H1 (cell line): ENCODE measurements around the gene PRDM15. TPM values are rescaled to one million over a fixed set of nuclear protein-coding genes. Genes with fewer than 3 reads are reported as not detected.

Experiments
- SP2 ChIP-seq: IDR thresholded peaks from 2 replicates; pipeline ENCODE4 v1.6.1; 2012; ENCODE audit warnings: mild to moderate bottlenecking, low read length, inconsistent platforms
- SRF ChIP-seq: IDR thresholded peaks from 2 replicates; pipeline ENCODE4 v1.6.1; 2011; ENCODE audit warnings: mild to moderate bottlenecking, low read depth, low read length, moderate library complexity
- TAF1 ChIP-seq: IDR thresholded peaks from 2 replicates; pipeline ENCODE4 v1.6.1; 2011; ENCODE audit warnings: mild to moderate bottlenecking, low read depth, low read length
- polyA plus RNA-seq, 7 experiments: library from polyadenylated mRNA; depleted of rRNA in 3 of 7; stranded (reverse) in 5 of 7; unstranded in 2 of 7; fragments of >200 nt in 5 of 7; fragments of 200-250 nt in 2 of 7; gene quantifications; 1 replicate in 5 of 7; 2 replicates in 1 of 7; 4 replicates in 1 of 7; pipeline versions ENCODE4 v1.2.1 to v1.2.3, GENCODE V29; 2011 to 2013; ENCODE audit warnings: missing spikeins in 2 of 7, mixed read lengths in 2 of 7
- total RNA-seq: library from RNA; stranded (reverse); fragmentation: NEBNext Ultra II Directional; extraction: Animal tissue kit (Norgen Biotek cat#: 25700); gene quantifications from 2 replicates; pipeline ENCODE4 v1.2.1, GENCODE V29; 2021

Gene PRDM15
- total and polyA plus RNA-seq, 2 of the 8 experiments (the other 6 are each of a cell fraction or from before 2014, with no cell fraction given): 9.7 to 10.5 TPM

- TF ChIP-seq SP2 (no peak), TAF1 (no peak), SRF (no peak)
These were observed 17.9 kb downstream of the PRDM15 start (continued) for GRCh38 chr21:41861255-41861654.
